ENCODE measurements around the gene FKRP. TPM values are rescaled to one million over a fixed set of nuclear protein-coding genes. Genes with fewer than 3 reads are reported as not detected.

FKRP gene
- total and polyA plus RNA-seq, 2 of the 13 experiments (the other 11 are each of a cell fraction or from before 2014, with no cell fraction given) = 7.3 to 9.8 TPM

DNA sequence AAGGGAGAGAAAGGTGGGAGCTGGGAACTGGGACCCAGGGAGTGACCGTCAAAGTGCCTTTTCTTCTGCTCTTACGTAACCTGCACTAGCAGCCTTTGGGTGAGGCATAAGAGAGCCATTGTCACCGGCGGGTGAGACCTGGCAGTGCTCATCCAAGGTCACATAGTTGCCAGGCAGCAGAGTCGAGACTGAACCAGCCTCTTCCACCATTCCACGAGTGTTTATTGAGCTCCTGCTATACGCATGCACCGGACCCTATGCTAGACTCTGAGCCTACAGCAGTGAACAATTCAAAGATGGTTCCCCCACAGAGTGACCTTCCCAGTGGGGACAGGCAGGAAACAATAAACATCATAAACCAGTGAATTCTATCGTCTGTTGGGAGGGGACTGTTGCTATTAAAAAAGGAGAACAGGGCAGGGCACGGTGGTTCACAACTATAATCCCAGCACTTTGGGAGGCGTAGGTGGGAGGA is 19.0 kb downstream of the FKRP start (continued):
- TF ChIP-seq, protein P1, sequence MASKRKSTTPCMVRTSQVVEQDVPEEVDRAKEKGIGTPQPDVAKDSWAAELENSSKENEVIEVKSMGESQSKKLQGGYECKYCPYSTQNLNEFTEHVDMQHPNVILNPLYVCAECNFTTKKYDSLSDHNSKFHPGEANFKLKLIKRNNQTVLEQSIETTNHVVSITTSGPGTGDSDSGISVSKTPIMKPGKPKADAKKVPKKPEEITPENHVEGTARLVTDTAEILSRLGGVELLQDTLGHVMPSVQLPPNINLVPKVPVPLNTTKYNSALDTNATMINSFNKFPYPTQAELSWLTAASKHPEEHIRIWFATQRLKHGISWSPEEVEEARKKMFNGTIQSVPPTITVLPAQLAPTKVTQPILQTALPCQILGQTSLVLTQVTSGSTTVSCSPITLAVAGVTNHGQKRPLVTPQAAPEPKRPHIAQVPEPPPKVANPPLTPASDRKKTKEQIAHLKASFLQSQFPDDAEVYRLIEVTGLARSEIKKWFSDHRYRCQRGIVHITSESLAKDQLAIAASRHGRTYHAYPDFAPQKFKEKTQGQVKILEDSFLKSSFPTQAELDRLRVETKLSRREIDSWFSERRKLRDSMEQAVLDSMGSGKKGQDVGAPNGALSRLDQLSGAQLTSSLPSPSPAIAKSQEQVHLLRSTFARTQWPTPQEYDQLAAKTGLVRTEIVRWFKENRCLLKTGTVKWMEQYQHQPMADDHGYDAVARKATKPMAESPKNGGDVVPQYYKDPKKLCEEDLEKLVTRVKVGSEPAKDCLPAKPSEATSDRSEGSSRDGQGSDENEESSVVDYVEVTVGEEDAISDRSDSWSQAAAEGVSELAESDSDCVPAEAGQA (IDR thresholded peaks at IDR 0.05; ENCODE audit: low read depth) = 0 out of 2 replicates have a peak, but pooled peaks have one; percentile 12
- TF ChIP-seq, protein P1 (CRISPR knock-in tag; IDR thresholded peaks at IDR 0.05; ENCODE audit: borderline replicate concordance) = no peak
- TF ChIP-seq, protein P2, sequence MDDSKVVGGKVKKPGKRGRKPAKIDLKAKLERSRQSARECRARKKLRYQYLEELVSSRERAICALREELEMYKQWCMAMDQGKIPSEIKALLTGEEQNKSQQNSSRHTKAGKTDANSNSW (CRISPR knock-in tag; IDR thresholded peaks at IDR 0.05; ENCODE audit: borderline replicate concordance) = no peak
- TF ChIP-seq NR2F6 (IDR thresholded peaks at IDR 0.05) (peak; percentile 55), NR2F6 (CRISPR knock-in tag; IDR thresholded peaks at IDR 0.05) (peak; percentile 76), RARA (CRISPR knock-in tag; IDR thresholded peaks at IDR 0.05) (peak; percentile 85), MTA1 (CRISPR knock-in tag; IDR thresholded peaks at IDR 0.05; ENCODE audit: borderline replicate concordance) (peak; percentile 68; the same call in 1 of the 2 replicates), ZNF12 (CRISPR knock-in tag; IDR thresholded peaks at IDR 0.05) (peak; percentile 77), ZC3H4 (CRISPR knock-in tag; IDR thresholded peaks at IDR 0.05; ENCODE audit: borderline replicate concordance) (no peak), ZBTB26 (CRISPR knock-in tag; IDR thresholded peaks at IDR 0.05; ENCODE audit: borderline replicate concordance) (peak; percentile 44; the same call in 1 of the 2 replicates), CEBPG (CRISPR knock-in tag; IDR thresholded peaks at IDR 0.05) (peak; percentile 87), ZFP36L1 (CRISPR knock-in tag; IDR thresholded peaks at IDR 0.05) (0 out of 2 replicates have a peak, but pooled peaks have one; percentile 47), IKZF5 (CRISPR knock-in tag; IDR thresholded peaks at IDR 0.05) (peak; percentile 51; the same call in 1 of the 2 replicates), SOX6 (IDR thresholded peaks at IDR 0.05) (no peak), SOX6 (CRISPR knock-in tag; IDR thresholded peaks at IDR 0.05) (peak; percentile 94), THYN1 (CRISPR knock-in tag; IDR thresholded peaks at IDR 0.05; ENCODE audit: borderline replicate concordance, low read depth) (no peak), MXI1 (IDR thresholded peaks at IDR 0.05; ENCODE audit: borderline replicate concordance, low read depth, low read length) (peak; percentile 32; the same call in 1 of the 3 replicates), HDAC6 (IDR thresholded peaks at IDR 0.05; ENCODE audit: low read depth, low read length) (no peak)
- TF ChIP-seq, protein P3, sequence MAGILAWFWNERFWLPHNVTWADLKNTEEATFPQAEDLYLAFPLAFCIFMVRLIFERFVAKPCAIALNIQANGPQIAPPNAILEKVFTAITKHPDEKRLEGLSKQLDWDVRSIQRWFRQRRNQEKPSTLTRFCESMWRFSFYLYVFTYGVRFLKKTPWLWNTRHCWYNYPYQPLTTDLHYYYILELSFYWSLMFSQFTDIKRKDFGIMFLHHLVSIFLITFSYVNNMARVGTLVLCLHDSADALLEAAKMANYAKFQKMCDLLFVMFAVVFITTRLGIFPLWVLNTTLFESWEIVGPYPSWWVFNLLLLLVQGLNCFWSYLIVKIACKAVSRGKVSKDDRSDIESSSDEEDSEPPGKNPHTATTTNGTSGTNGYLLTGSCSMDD (CRISPR knock-in tag; IDR thresholded peaks at IDR 0.05) = no peak
